CD14-positive monocyte (primary cell): ENCODE data around the gene CLK4. TPM values are rescaled to one million over a fixed set of nuclear protein-coding genes. Genes with fewer than 3 reads are reported as not detected.

ENCODE experiments used
- DNase-seq, 3 donors: peaks; one replicate each; pipeline ENCODE4 v3.0.0-alpha.2; 2011 to 2022
- H2AFZ ChIP-seq: 2 replicates; pipeline ENCODE4 v1.6.0; 2012; ENCODE audit warnings: mild to moderate bottlenecking, low read depth, low read length, inconsistent platforms; ENCODE audit not compliant: insufficient read depth, poor library complexity, severe bottlenecking
- H3K27ac ChIP-seq, 2 donors: 1 replicate in 1 of 2; 2 replicates in 1 of 2; pipeline ENCODE4 v1.5.1; 2012 to 2013; ENCODE audit warnings: low read length in 2 of 2, control low read depth in 1 of 2, inconsistent platforms in 1 of 2, low read depth in 1 of 2, mild to moderate bottlenecking in 1 of 2
- H3K27me3 ChIP-seq, 2 donors: one replicate each; pipeline versions ENCODE4 v1.6.0 to v1.6.1; 2011 to 2013; ENCODE audit warnings: low read length in 2 of 2; ENCODE audit not compliant: control insufficient read depth in 2 of 2, insufficient read depth in 2 of 2
- H3K36me3 ChIP-seq, 2 donors: replicated peaks in 1 of 2; 1 replicate in 1 of 2; 2 replicates in 1 of 2; pipeline versions ENCODE4 v1.5.1 to v1.6.1; 2012 to 2013; ENCODE audit warnings: low read length in 2 of 2, control low read depth in 1 of 2, inconsistent platforms in 1 of 2, mild to moderate bottlenecking in 1 of 2; ENCODE audit not compliant: insufficient read depth in 2 of 2, control insufficient read depth in 1 of 2
- H3K4me1 ChIP-seq, 2 donors: 1 replicate in 1 of 2; 2 replicates in 1 of 2; pipeline versions ENCODE4 v1.5.1 to v1.6.1; 2012 to 2013; ENCODE audit warnings: low read length in 2 of 2, control low read depth in 1 of 2, inconsistent platforms in 1 of 2, mild to moderate bottlenecking in 1 of 2, moderate library complexity in 1 of 2; ENCODE audit not compliant: insufficient read depth in 2 of 2, control insufficient read depth in 1 of 2
- H3K4me2 ChIP-seq: replicated peaks from 2 replicates; pipeline ENCODE3; 2012; ENCODE audit warnings: low read length, moderate library complexity, mild to moderate bottlenecking; ENCODE audit not compliant: poor library complexity, severe bottlenecking; ENCODE audit errors: extremely low read depth
- H3K4me3 ChIP-seq, 3 experiments: fragments of 200-600 bp in 1 of 3; sonication (generic) in 1 of 3; replicated peaks in 1 of 3; 1 replicate in 2 of 3; 2 replicates in 1 of 3; pipeline ENCODE4 v1.5.1; 2011 to 2013; ENCODE audit warnings: low read length in 3 of 3, mild to moderate bottlenecking in 3 of 3, control low read depth in 2 of 3, low read depth in 2 of 3, inconsistent platforms in 1 of 3, moderate library complexity in 1 of 3
- H3K79me2 ChIP-seq: 2 replicates; pipeline ENCODE4 v1.6.0; 2012; ENCODE audit warnings: mild to moderate bottlenecking, control low read depth, inconsistent platforms, low read length, moderate library complexity; ENCODE audit not compliant: insufficient read depth
- H3K9ac ChIP-seq: 2 replicates; pipeline ENCODE4 v1.6.0; 2017; ENCODE audit warnings: low read length, mild to moderate bottlenecking; ENCODE audit not compliant: insufficient read depth, poor library complexity, severe bottlenecking
- H3K9me3 ChIP-seq, 2 donors: replicated peaks in 1 of 2; 1 replicate in 1 of 2; 2 replicates in 1 of 2; pipeline versions ENCODE4 v1.5.1 to v1.6.1; 2012 to 2013; ENCODE audit warnings: low read length in 2 of 2, control low read depth in 1 of 2; ENCODE audit not compliant: control insufficient read depth in 1 of 2, insufficient read depth in 1 of 2
- H4K20me1 ChIP-seq: 2 replicates; pipeline ENCODE4 v1.6.0; 2012; ENCODE audit warnings: mild to moderate bottlenecking, low read length, control low read depth, moderate library complexity; ENCODE audit not compliant: insufficient read depth
- H3K27ac Mint-ChIP-seq, 7 donors: one replicate each; pipeline ENCODE4 v1.8.0; 2020; ENCODE audit warnings: mild to moderate bottlenecking in 7 of 7, mixed read lengths in 7 of 7, moderate library complexity in 6 of 7, inconsistent platforms in 2 of 7
- H3K27me3 Mint-ChIP-seq, 3 donors: one replicate each; pipeline ENCODE4 v1.8.0; 2021 to 2022; ENCODE audit warnings: low read depth in 3 of 3, mild to moderate bottlenecking in 3 of 3, mixed read lengths in 3 of 3, moderate library complexity in 3 of 3, inconsistent platforms in 1 of 3
- H3K36me3 Mint-ChIP-seq, 2 donors: one replicate each; pipeline ENCODE4 v1.8.0; 2020; ENCODE audit warnings: mixed read lengths in 2 of 2, inconsistent platforms in 1 of 2, mild to moderate bottlenecking in 1 of 2
- H3K4me1 Mint-ChIP-seq: one replicate; pipeline ENCODE4 v1.8.0; 2020; ENCODE audit warnings: mild to moderate bottlenecking, mixed read lengths
- H3K4me3 Mint-ChIP-seq, 2 donors: one replicate each; pipeline ENCODE4 v1.8.0; 2020; ENCODE audit warnings: mild to moderate bottlenecking in 2 of 2, mixed read lengths in 2 of 2, moderate library complexity in 1 of 2
- H3K9me3 Mint-ChIP-seq, 7 donors: one replicate each; pipeline ENCODE4 v1.8.0; 2020 to 2022; ENCODE audit warnings: mixed read lengths in 7 of 7, mild to moderate bottlenecking in 6 of 7, moderate library complexity in 6 of 7, inconsistent platforms in 2 of 7
- WGBS: methylation state at CpG from one replicate; pipeline ENCODE4 v1.1.5; 2013; ENCODE audit warnings: missing lambda C conversion rate; ENCODE audit not compliant: insufficient coverage; 5-methylcytosine and 5-hydroxymethylcytosine counted together
- intact Hi-C, 2 donors: fragments of 100-400 bp; cut with micrococcal nuclease; formaldehyde crosslinking; loops; one replicate each; pipeline versions ENCODE4 v1.15.0 to v1.15.1; 2023
- polyA plus RNA-seq, 3 donors: library from polyadenylated mRNA; depleted of rRNA in 1 of 3; unstranded in 2 of 3; stranded (reverse) in 1 of 3; fragments of 300-500 nt in 2 of 3; fragments of >200 nt in 1 of 3; fragmentation: Illumina TruSeq in 2 of 3; gene quantifications; 1 replicate in 2 of 3; 2 replicates in 1 of 3; pipeline ENCODE4 v1.2.3, GENCODE V29; 2012 to 2021
- TF ChIP-seq, protein P1 (sequence below): fragments of 200-600 bp; IDR thresholded peaks from one replicate; pipeline ENCODE4 v1.8.0; 2022; ENCODE audit warnings: antibody characterized with exemption, mild to moderate bottlenecking

CLK4 gene
- polyA plus RNA-seq, 3 donors, result 3.0 to 46.9 (median 4.9) TPM

DNA sequence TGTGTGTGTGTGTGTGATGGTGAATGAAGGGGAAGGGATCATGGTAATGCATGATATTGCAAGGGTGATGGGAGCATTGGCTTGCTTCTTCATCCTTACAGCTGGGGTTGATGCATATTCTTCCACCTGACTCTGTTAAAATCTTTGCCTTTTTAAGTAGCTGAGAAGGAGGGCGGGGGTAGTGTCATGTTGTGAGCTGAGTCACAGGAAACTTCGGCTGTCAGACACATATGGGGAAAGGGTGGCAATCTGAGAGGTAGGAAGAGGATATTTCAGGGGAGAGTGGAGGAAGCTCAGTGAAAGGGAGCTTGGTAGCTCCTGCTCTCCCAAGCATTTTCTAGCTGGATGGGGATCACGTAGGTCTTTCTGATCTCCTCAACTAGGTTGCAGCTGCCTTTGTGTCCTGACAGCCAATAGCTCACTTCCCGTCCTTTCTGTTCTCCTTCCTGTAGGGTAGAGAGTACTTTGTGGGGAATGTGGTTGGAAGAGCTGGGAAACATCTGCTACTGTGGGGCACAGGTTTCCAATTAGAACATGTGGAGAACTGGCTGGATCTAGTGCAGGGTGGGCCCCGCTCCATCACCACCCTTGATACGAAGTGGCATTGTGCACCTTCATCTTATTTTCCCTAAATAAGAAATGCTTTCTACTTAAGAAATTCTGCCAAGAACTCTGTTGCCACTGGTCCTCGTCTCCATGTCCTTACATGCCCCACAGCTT, 18.1 kb upstream of the CLK4 start:
- Mint-ChIP-seq H3K27ac (peak overlapping the region in 2 of 7 donors; percentile 36 to 52), H3K4me3 (peak overlapping the region in 1 of 2 donors; percentile 17), H3K27me3 (peaks cover 3 to 11% (median 5%) of the 10 kb centered on the region in 3 donors), H3K36me3 (no peaks in the 10 kb centered on the region), H3K4me1 (peaks cover 22% of the 10 kb centered on the region), H3K9me3 (peaks cover 16 to 46% (median 26%) of the 10 kb centered on the region in 7 donors)
- Histone ChIP-seq H3K36me3 (no peaks in the 10 kb centered on the region), H3K4me2 (no peak overlapping the region), H4K20me1 (no peaks in the 10 kb centered on the region), H3K9me3 (peaks cover 12 to 19% of the 10 kb centered on the region in 2 donors), H3K4me3 (no peak overlapping the region), H3K4me1 (peaks cover 20 to 29% of the 10 kb centered on the region in 2 donors), H3K27ac (no peak overlapping the region), H2AFZ (peak overlapping the region; percentile 49), H3K79me2 (no peaks in the 10 kb centered on the region), H3K27me3 (no peaks in the 10 kb centered on the region), H3K9ac (no peak overlapping the region)
- intact Hi-C loops, result no loop called here
- DNase-seq, result peak; percentile 29 to 57 (median 37)
- TF ChIP-seq, protein P1, sequence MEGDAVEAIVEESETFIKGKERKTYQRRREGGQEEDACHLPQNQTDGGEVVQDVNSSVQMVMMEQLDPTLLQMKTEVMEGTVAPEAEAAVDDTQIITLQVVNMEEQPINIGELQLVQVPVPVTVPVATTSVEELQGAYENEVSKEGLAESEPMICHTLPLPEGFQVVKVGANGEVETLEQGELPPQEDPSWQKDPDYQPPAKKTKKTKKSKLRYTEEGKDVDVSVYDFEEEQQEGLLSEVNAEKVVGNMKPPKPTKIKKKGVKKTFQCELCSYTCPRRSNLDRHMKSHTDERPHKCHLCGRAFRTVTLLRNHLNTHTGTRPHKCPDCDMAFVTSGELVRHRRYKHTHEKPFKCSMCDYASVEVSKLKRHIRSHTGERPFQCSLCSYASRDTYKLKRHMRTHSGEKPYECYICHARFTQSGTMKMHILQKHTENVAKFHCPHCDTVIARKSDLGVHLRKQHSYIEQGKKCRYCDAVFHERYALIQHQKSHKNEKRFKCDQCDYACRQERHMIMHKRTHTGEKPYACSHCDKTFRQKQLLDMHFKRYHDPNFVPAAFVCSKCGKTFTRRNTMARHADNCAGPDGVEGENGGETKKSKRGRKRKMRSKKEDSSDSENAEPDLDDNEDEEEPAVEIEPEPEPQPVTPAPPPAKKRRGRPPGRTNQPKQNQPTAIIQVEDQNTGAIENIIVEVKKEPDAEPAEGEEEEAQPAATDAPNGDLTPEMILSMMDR, result no peak
- WGBS, result 68% methylated on average over 3 of the region's 7 CpGs

DNA sequence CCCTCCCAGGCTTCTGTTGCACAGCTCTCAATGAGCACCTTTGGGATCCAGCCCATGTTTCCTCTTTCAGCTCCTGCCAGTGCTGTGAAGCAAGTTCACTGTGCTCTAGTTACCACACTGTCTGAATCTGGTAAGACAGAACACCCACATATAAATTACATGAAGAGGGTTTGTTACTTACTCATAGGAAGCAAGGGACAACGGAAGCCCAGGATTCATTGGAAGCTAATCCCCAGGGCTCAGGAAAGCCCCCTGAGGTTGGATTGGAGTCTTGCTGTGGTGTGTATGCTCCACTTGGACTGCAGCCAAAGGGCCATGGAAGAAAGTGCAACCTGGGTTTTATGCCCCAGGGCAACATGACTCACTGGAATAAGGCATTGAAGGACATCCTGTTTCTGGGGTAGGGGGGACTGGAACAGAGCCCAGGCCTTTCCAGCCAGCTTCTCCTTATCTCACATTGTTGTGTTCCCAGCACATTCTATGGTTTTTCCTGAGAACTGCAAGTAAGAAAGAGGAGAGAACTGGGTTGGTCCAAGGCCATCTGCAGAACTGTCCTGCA, 15.6 kb upstream of the CLK4 start:
- Histone ChIP-seq H4K20me1 (no peaks in the 10 kb centered on the region), H3K36me3 (no peaks in the 10 kb centered on the region), H3K9ac (no peak overlapping the region), H3K4me2 (no peak overlapping the region), H3K79me2 (no peaks in the 10 kb centered on the region), H3K4me1 (peaks cover 18 to 23% of the 10 kb centered on the region in 2 donors), H3K27me3 (no peaks in the 10 kb centered on the region), H3K27ac (no peak overlapping the region), H2AFZ (no peak overlapping the region), H3K9me3 (peaks cover 12 to 17% of the 10 kb centered on the region in 2 donors), H3K4me3 (no peak overlapping the region)
- intact Hi-C loops, result no loop called here
- peaks cover 12 to 39% (median 21%) of the 10 kb centered on the region in 7 donors for H3K9me3 Mint-ChIP-seq
- H3K27me3 Mint-ChIP-seq, result peaks cover 3 to 9% (median 5%) of the 10 kb centered on the region in 3 donors
- peaks cover 18% of the 10 kb centered on the region for H3K4me1 Mint-ChIP-seq
- WGBS, result 100% methylated on average over 1 of the region's 1 CpG
- H3K36me3 Mint-ChIP-seq, result no peaks in the 10 kb centered on the region
- no peak for DNase-seq
- H3K4me3 Mint-ChIP-seq, result no peak overlapping the region
- TF ChIP-seq, protein P1, result no peak
- peak overlapping the region in 1 of 7 donors; percentile 33 for H3K27ac Mint-ChIP-seq
